ENCODE results near the gene CAMTA1.

DNA sequence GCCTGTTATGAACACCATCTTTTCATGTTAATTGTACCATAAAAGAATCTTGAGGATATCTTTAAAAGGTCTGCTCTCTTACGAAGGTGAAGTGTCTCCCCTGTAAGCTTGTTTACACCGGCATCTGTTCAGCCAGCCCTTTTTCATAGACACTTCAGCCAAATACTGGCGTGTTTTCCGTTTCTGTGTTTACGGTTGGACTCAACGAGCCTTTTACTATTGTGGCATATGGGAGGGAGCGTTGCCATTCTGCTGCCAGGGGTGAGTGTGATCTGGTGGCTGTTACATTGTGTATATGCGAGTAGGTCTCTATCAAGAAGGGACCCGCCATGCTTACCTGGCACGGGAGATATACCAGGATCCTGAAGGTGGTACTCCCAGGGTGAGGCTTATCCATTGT, 433.8 kb downstream of the CAMTA1 start:
- TF ChIP-seq CTCF (optimal IDR thresholded peaks at IDR 0.05 in 1 of 3, IDR thresholded peaks at IDR 0.05 in 1 of 3, conservative IDR thresholded peaks at IDR 0.05 in 1 of 3; ENCODE audit: extremely low read depth in 1 of 3, insufficient read depth in 2 of 3, low read length in 3 of 3) (no peak), EZH2 (IDR thresholded peaks at IDR 0.05; ENCODE audit: low read length) (no peak)

Data from keratinocyte (primary cell).